Common myeloid progenitor, CD34-positive (primary cell): ENCODE measurements around the gene TOX4.

Source experiments
- CTCF ChIA-PET: fragments of 350-600 bp; sonication (Branson Sonifier 250); formaldehyde crosslinking; loops from one replicate; lab custom pipeline; 2021; ENCODE audit warnings: antibody characterized with exemption; lab: Charles Lee
- POLR2A ChIA-PET: fragments of 350-600 bp; sonication (Branson Sonifier 250); formaldehyde crosslinking; loops from one replicate; lab custom pipeline; 2021; ENCODE audit warnings: antibody characterized with exemption; lab: Charles Lee
- DNase-seq, 3 donors: peaks; one replicate each; pipeline versions ENCODE4 v3.0.0 to v3.0.0-alpha.2; 2013
- H3K27ac ChIP-seq, 2 experiments: 1 replicate in 1 of 2; 2 replicates in 1 of 2; pipeline ENCODE4 v1.7.0; 2013; ENCODE audit warnings: inconsistent platforms in 2 of 2, low read length in 2 of 2, mild to moderate bottlenecking in 2 of 2, low read depth in 1 of 2, moderate library complexity in 1 of 2; ENCODE audit not compliant: severe bottlenecking in 2 of 2, insufficient read depth in 1 of 2, poor library complexity in 1 of 2
- H3K27me3 ChIP-seq, 5 experiments: replicated peaks in 2 of 5; 1 replicate in 3 of 5; 2 replicates in 2 of 5; pipeline versions ENCODE4 v1.6.1 to v1.7.0; 2013; ENCODE audit warnings: low read length in 4 of 5, mild to moderate bottlenecking in 2 of 5, moderate library complexity in 2 of 5, inconsistent platforms in 1 of 5; ENCODE audit not compliant: insufficient read depth in 5 of 5, control insufficient read depth in 4 of 5
- H3K36me3 ChIP-seq, 4 experiments: 1 replicate in 2 of 4; 2 replicates in 2 of 4; pipeline versions ENCODE4 v1.6.1 to v1.7.0; 2013; ENCODE audit warnings: low read length in 3 of 4, control low read depth in 1 of 4, mild to moderate bottlenecking in 1 of 4; ENCODE audit not compliant: control insufficient read depth in 4 of 4, insufficient read depth in 4 of 4
- H3K4me1 ChIP-seq, 4 experiments: 1 replicate in 3 of 4; 2 replicates in 1 of 4; pipeline versions ENCODE4 v1.6.1 to v1.7.1; 2013; ENCODE audit warnings: low read length in 3 of 4, mild to moderate bottlenecking in 3 of 4, control low read depth in 1 of 4, inconsistent platforms in 1 of 4, moderate library complexity in 1 of 4; ENCODE audit not compliant: control insufficient read depth in 4 of 4, insufficient read depth in 4 of 4; ENCODE audit errors: control extremely low read depth in 1 of 4
- H3K4me3 ChIP-seq, 7 experiments: 1 replicate in 4 of 7; 2 replicates in 3 of 7; pipeline versions ENCODE4 v1.5.1 to v1.7.0; 2013; ENCODE audit warnings: mild to moderate bottlenecking in 7 of 7, low read length in 6 of 7, moderate library complexity in 6 of 7, inconsistent platforms in 2 of 7, low read depth in 2 of 7, control low read depth in 1 of 7; ENCODE audit not compliant: insufficient read depth in 4 of 7, control insufficient read depth in 1 of 7; ENCODE audit errors: extremely low read depth in 1 of 7
- H3K9me3 ChIP-seq, 5 experiments: 1 replicate in 4 of 5; 2 replicates in 1 of 5; pipeline versions ENCODE4 v1.6.1 to v1.7.1; 2013; ENCODE audit warnings: low read length in 4 of 5, mild to moderate bottlenecking in 2 of 5, inconsistent platforms in 1 of 5, low read depth in 1 of 5, moderate library complexity in 1 of 5; ENCODE audit not compliant: control insufficient read depth in 4 of 5, insufficient read depth in 2 of 5; ENCODE audit errors: control extremely low read depth in 1 of 5
- WGBS: methylation state at CpG from one replicate; pipeline ENCODE4 v1.1.5; 2013; ENCODE audit not compliant: insufficient coverage; 5-methylcytosine and 5-hydroxymethylcytosine counted together

The TOX4 gene

DNA sequence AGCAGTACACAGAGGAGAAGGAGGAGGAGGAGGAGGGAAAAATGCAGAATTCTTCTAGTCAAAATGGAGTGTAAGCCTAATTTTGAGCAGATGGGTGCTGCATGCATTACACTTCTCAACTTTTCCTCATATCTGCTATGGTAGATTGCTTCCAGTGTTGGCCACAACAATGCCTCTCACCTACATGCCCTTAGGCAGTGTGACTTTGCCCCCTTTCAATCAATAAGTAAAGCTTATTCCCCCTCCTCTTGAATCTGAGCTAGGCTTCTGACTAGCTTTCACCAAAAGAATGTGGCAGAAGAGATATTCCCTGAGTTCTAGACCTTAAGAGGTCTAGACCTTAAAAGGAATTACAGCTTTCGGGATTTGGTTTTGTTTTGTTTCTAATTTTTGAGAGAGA lies 37.3 kb downstream of the TOX4 start:
- peaks cover 9 to 21% (median 12%) of the 10 kb centered on the region in 4 experiments for H3K4me1 ChIP-seq
- H3K36me3 ChIP-seq: peaks cover 0 to 3% (median under 1%) of the 10 kb centered on the region in 4 experiments
- no peaks in the 10 kb centered on the region for H3K27me3 ChIP-seq
- no peak overlapping the region for H3K4me3 ChIP-seq
- no peak for DNase-seq
- WGBS: 100% methylated on average over 1 of the region's 1 CpG
- ChIA-PET POLR2A (no interaction called here), CTCF (interaction anchor here (1.0 to 1.8 kb wide), 6 partner anchors 12 to 272 kb away, joined by 3 to 4 read pairs (median 3); partner anchors contain the start of gene SALL2)
- no peak overlapping the region for H3K27ac ChIP-seq
- H3K9me3 ChIP-seq: no peaks in the 10 kb centered on the region

DNA sequence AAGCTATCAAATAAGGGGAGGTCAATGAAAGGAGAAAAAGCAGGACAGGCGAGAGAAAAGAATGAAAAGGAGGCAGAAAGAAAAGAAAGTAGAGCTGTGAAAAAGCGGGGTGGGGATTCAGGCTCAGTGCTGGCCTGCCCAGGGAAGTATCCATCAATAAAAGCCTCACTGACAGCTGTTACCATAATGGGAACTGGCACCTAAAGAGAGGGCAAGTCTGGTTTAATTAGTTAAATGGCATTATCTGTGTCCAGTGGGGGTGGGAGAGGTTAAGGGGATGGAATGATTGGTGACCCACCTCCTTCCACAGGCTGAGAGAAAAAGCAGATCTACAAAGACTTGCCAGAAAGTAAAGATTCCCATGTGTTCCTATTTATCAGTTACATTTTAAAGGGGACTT lies 41.7 kb downstream of the TOX4 start:
- CTCF ChIA-PET: interaction anchor here (0.6 to 1.2 kb wide), 2 partner anchors 12 to 23 kb away, joined by 3 to 5 read pairs; no protein-coding TSS in a partner anchor
- H3K9me3 ChIP-seq: no peaks in the 10 kb centered on the region
- POLR2A ChIA-PET: no interaction called here
- no peaks in the 10 kb centered on the region for H3K4me1 ChIP-seq
- H3K4me3 ChIP-seq: no peak overlapping the region
- no peak for DNase-seq
- 100% methylated on average over 2 of the region's 2 CpGs for WGBS
- H3K27me3 ChIP-seq: no peaks in the 10 kb centered on the region
- no peak overlapping the region for H3K27ac ChIP-seq
- peaks cover 0 to 4% (median 0%) of the 10 kb centered on the region in 4 experiments for H3K36me3 ChIP-seq

GRCh38 chr14:21520767-21521166 lies 43.8 kb downstream of the TOX4 start:
- CTCF ChIA-PET: interaction anchor here (0.7 to 2.4 kb wide), 2 partner anchors 9 to 18 kb away, joined by 3 to 11 read pairs; partner anchors contain the start of gene METTL3
- WGBS: no CpG with 5 or more reads among the region's 1 CpG
- Histone ChIP-seq H3K27me3 (peaks cover 0 to 1% (median 0%) of the 10 kb centered on the region in 5 experiments), H3K36me3 (peaks cover 0 to 8% (median 0%) of the 10 kb centered on the region in 4 experiments), H3K9me3 (no peaks in the 10 kb centered on the region), H3K4me1 (peaks cover 0 to 3% (median 0%) of the 10 kb centered on the region in 4 experiments), H3K4me3 (no peak overlapping the region), H3K27ac (no peak overlapping the region)
- POLR2A ChIA-PET: no interaction called here
- no peak for DNase-seq

GRCh38 chr14:21521501-21521900 lies 44.5 kb downstream of the TOX4 start:
- Histone ChIP-seq H3K4me3 (no peak overlapping the region), H3K27ac (no peak overlapping the region), H3K4me1 (peaks cover 0 to 3% (median 2%) of the 10 kb centered on the region in 4 experiments), H3K36me3 (peaks cover 0 to 8% (median 0%) of the 10 kb centered on the region in 4 experiments), H3K9me3 (no peaks in the 10 kb centered on the region), H3K27me3 (peaks cover 0 to 1% (median 0%) of the 10 kb centered on the region in 5 experiments)
- POLR2A ChIA-PET: no interaction called here
- DNase-seq: no peak
- WGBS: 86% methylated on average over 1 of the region's 2 CpGs
- CTCF ChIA-PET: interaction anchor here (0.7 to 2.4 kb wide), 2 partner anchors 10 to 18 kb away, joined by 3 to 11 read pairs; partner anchors contain the start of gene METTL3

- H3K4me1 ChIP-seq: peaks cover 2 to 17% (median 13%) of the 10 kb centered on the region in 4 experiments
- H3K27me3 ChIP-seq: peaks cover 0 to 1% (median 0%) of the 10 kb centered on the region in 5 experiments
- ChIA-PET CTCF (interaction anchor here (0.6 to 1.2 kb wide), 3 partner anchors 10 to 42 kb away, joined by 3 to 6 read pairs (median 4); partner anchors contain the start of gene METTL3), POLR2A (no interaction called here)
- no peak overlapping the region for H3K27ac ChIP-seq
- WGBS: 90% methylated on average over 7 of the region's 7 CpGs
- no peak overlapping the region for H3K4me3 ChIP-seq
- no peaks in the 10 kb centered on the region for H3K9me3 ChIP-seq
- H3K36me3 ChIP-seq: peaks cover 0 to 8% (median 0%) of the 10 kb centered on the region in 4 experiments
- no peak for DNase-seq
Observed at GRCh38 chr14:21523203-21523602, 46.2 kb downstream of the TOX4 start.

DNA sequence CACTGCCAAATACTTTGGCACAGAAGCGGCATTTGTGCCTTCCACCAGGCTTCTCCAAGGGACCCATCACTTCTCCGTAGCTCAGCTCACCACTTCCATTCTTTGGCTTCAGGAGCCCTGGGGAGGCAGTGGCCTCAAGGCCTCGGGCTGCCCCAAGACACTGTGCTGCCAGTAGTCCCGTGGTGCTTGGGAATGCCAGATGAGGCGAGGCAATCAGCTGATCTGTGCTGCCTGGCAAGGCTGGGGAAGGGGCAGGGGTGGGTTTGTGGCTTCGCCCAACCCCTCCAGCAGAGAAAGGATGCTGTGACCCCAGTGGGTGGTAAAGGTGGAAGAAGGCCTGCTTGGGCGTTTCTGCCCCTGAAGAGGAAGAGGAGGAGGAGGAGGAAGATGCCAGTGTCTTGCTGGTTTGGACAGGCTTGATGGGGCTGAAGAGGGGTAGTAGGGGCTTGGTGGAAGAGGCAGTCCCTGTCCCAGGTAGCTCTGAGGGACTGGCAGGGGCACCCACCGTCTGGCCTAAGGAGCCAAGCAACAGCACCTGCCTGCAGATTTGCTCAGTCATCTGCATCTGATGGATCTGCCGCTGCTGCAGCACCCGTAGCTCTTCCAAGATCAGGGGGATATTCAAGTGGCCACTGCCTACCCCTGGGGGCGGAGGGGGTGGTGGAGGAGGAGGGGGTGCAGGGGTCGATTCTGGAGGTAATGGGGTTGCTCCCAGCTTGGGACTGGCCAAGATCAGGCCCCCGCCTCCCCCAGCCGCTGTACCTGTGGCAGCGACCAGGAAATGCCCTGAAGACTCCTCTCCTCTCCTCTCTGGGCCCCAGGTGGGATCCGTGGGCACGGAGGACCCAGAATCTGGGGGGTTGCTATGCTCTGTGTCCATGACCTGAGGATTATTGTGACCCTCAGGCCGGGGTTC lies 47.8 kb downstream of the TOX4 start:
- no peaks in the 10 kb centered on the region for H3K9me3 ChIP-seq
- CTCF ChIA-PET: no interaction called here
- no peak overlapping the region for H3K27ac ChIP-seq
- DNase-seq: no peak
- POLR2A ChIA-PET: no interaction called here
- peaks cover 0 to 8% (median 0%) of the 10 kb centered on the region in 4 experiments for H3K36me3 ChIP-seq
- peaks cover 2 to 22% (median 13%) of the 10 kb centered on the region in 4 experiments for H3K4me1 ChIP-seq
- peak overlapping the region in 2 of 7 experiments; percentile 16 to 72 for H3K4me3 ChIP-seq
- 96% methylated on average over 13 of the region's 18 CpGs for WGBS
- H3K27me3 ChIP-seq: peaks cover 0 to 1% (median 0%) of the 10 kb centered on the region in 5 experiments
